Endothelial cell of umbilical vein (primary cell): ENCODE data around the gene CYP11A1.

Experiments
- EZH2 ChIP-seq: IDR thresholded peaks from 2 replicates; pipeline ENCODE4 v1.6.1; 2012; ENCODE audit warnings: borderline replicate concordance, low read depth, mild to moderate bottlenecking, moderate library complexity, low read length, inconsistent platforms; ENCODE audit not compliant: severe bottlenecking
- JUN ChIP-seq: IDR thresholded peaks from 2 replicates; pipeline ENCODE4 v1.6.1; 2011; ENCODE audit warnings: borderline replicate concordance, low read depth; ENCODE audit not compliant: insufficient read length, insufficient read depth
- POLR2A ChIP-seq: IDR thresholded peaks from 2 replicates; pipeline ENCODE4 v1.6.1; 2012; ENCODE audit warnings: low read depth, mild to moderate bottlenecking, control low read depth, low read length
- TF ChIP-seq, protein P1 (sequence below), 2 donors: IDR thresholded peaks; 1 replicate in 1 of 2; 2 replicates in 1 of 2; pipeline ENCODE4 v1.5.1; 2011; ENCODE audit warnings: low read length in 2 of 2, mild to moderate bottlenecking in 2 of 2, moderate library complexity in 2 of 2, control low read depth in 1 of 2, inconsistent platforms in 1 of 2, low read depth in 1 of 2; ENCODE audit not compliant: insufficient read depth in 1 of 2; ENCODE audit errors: extremely low read depth in 1 of 2

DNA sequence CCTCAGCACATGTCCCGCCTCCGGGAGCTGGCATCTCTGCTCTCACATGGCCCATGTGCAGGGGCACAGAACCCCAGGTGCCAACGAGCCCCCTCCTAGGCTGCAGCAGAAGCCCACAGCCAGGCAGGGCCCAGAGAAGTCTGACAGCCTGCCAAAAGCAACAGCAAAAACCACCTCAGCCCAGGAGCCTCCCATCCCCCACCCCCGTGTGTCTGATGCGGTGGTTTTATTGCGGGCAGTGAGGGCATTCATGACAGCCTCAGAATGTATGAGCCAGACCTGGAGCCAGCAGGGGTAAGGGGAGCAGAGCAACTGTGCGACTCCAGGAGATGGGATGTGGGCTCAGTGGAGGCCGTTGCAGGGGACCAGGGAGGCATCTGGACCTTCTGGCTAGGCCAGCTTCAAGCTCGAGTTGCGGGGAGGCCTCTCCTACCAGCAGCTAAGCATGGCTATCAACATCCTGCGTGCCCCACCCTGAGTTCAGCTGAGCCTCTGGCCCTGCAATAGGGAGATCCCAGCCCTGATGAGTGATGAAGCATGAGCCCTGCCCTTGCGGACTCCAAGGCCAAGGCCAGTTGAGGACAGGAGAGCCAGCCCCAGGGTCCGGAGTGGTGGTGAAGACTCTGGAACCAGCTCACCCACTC, 52.5 kb downstream of the CYP11A1 start:
- TF ChIP-seq EZH2 (no peak), JUN (no peak), POLR2A (no peak)
- TF ChIP-seq, protein P1, sequence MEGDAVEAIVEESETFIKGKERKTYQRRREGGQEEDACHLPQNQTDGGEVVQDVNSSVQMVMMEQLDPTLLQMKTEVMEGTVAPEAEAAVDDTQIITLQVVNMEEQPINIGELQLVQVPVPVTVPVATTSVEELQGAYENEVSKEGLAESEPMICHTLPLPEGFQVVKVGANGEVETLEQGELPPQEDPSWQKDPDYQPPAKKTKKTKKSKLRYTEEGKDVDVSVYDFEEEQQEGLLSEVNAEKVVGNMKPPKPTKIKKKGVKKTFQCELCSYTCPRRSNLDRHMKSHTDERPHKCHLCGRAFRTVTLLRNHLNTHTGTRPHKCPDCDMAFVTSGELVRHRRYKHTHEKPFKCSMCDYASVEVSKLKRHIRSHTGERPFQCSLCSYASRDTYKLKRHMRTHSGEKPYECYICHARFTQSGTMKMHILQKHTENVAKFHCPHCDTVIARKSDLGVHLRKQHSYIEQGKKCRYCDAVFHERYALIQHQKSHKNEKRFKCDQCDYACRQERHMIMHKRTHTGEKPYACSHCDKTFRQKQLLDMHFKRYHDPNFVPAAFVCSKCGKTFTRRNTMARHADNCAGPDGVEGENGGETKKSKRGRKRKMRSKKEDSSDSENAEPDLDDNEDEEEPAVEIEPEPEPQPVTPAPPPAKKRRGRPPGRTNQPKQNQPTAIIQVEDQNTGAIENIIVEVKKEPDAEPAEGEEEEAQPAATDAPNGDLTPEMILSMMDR (IDR thresholded peaks at IDR 0.05; ENCODE audit: extremely low read depth in 1 of 2, insufficient read depth in 1 of 2, low read depth in 1 of 2, low read length in 2 of 2): no peak
